ENCODE measurements around the gene ZNF74.
A peak's percentile ranks its signal among the peaks of the same experiment; 100 is the strongest.

Gene ZNF74

DNA sequence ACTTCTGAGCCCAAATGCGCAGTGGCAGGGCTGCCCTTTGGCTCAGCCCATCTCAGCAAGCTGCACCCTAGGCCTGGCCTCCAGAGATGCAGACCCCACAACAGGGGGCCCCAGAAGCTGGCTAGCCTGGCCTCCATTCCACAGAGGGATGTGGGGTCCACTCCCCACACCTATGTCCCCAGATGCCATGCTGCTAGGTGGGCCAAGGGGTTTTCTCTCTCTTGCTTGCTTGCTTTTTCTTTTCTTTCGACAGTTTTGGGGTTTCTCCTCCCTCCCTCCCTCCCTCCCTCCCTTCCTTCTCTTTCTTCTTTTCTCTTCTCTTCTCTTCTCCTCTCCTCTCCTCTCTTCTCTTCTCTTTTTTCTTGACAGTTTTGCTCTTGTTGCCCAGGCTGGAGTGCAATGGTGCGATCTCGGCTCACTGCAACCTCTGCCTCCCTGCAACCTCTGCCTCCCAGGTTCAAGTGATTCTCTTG is 34.0 kb downstream of the ZNF74 start:
- DNase-seq (ENCODE audit: low read depth, low spot score) = no peak
- H3K4me3 ChIP-seq (ENCODE audit: low read length) = no peak overlapping the region

DNA sequence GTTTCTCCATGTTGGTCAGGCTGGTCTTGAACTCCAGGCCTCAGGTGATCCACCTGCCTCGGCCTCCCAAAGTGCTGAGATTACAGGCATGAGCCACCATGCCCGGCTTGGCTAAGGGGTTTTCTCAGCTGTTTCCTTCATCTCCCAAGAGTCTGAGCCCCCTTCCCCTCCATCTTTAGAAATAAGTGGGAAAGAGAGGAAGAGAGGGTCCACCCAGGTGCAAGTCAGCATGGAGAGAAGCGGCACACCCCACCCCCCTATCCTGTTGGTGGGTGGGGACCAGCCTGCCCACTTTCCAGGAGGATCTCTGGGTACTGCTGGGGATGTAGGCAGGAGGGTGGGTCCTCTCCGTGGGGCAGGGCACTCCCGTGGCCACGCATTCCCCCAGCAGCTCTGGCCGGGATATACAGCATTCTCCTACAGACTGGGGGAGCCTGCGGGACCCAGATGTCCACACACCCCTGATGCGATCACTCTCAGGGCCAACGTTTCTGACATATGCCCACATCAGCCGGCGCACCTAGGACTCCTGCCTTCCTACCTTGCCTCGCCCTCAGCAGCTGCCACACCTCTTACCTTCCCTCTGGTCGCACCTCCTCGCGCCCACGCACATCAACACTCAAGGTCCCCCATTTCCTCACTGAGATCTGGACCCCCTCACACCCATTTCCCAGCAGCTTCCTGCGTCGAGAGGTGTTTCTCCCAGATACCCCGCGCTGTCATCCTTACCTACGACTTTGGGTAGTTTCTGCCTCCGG is 34.7 kb downstream of the ZNF74 start:
- DNase-seq (ENCODE audit: low read depth, low spot score) = no peak
- peak overlapping the region; percentile 56 for H3K4me3 ChIP-seq (ENCODE audit: low read length)

DNA sequence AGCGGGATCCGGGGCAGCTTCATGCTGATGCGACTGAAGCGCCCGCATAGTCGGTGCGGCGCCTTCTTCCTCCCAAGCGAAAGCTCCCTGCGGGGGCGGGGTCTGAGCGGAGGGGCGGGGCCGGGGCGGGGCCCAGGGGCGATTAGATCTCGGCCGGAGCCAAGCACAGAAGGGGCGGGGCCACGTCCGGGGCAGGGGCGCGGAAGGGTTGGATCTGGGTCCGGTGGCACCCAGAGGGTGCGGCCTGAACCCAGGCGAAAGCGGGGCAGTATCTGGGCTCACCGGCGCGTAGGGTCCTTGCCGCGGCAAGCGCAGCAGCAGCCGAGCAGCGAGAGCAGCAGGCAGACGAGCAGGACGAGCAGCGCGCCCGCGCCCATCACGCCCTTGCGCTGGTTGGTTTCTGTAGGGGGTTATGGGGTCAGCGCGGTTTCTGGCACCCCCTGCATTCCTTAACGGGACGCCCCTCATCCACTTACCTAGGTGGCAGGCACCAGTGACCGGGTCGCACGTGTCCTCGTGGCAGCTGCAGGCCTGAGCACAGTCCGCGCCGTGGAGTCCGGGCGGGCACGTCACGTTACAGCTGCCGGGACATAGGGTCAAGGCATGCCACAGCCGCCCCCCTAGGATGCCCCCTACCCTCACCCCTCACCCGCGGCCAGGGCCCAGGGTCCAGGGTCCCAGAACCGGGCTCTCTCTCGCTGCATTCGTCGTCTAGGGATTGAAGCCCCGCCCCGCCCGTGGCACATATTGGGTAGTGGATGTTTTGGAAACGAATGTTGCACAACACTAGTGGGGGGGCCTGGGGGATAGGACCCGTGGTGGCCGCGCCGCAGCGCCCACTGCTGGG is 35.5 kb downstream of the ZNF74 start:
- H3K4me3 ChIP-seq (ENCODE audit: low read length) = peak overlapping the region; percentile 56
- DNase-seq (ENCODE audit: low read depth, low spot score) = peak; percentile 44

DNA sequence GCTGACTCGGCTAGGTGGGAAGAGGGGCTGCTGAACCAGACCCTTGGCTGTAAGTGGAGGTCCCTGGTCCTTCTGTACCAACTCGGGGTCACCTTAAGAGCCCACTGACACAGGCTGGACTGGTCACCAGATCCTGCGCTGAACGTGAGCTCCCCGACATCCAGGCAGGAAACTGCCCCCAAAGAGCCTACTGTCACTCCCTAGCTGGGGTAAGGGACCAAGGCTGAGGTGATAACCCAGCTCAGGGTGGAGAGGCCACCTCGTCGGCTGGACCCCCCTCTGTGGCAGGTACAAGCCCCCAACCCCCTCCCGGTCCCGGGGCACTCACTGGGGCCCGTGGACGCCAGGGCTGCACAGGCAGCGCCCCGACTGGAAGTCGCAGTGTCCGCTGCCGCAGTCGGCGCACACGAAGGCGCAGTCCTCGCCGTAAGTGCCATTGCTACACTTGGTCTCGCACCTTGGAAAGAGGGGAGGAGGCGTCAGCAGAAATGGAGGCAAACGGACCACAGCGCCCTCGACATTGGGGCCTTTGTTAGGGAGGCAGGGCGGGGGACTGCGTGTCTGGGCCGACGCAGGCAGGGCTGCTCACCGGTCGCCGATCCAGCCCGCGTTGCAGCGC is 36.3 kb downstream of the ZNF74 start:
- H3K4me3 ChIP-seq (ENCODE audit: low read length) = no peak overlapping the region
- no peak for DNase-seq (ENCODE audit: low read depth, low spot score)

DNA sequence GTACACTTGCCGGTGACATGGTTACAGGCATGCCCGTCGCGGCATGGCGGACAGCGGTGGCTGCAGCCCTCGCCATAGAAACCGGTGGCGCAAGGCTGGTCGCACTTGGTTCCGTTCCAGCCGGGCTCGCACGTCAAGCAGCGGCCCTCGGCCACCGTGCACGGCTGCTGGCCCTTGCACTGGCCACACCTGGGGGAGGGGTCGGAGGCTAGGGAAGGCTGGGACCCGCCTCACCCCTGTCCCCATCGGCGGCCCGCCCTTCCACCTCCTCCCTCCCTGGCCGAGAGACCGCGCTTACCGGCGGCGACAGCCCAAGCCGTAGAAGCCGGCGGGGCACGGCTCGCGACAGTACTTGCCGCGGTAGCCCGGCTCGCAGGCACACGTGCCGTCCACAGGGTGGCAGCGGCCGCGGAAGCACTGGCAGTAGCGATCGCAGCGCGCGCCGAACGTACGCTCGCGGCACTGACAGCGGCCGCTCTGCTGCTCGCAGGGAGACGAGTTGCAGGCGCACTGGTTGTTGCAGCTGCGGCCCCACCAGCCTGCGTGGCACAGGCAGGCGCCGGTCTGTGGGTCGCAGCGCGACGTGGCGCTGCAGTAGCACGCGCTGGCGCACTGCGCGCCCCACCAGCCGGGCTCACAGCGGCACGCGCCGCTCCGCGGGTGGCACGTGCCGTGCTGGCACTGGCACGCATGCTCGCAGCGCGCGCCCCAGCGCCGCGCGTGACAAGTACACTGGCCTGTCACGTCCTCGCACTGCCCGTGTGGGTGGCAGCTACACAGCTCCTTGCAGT is 37.0 kb downstream of the ZNF74 start:
- DNase-seq (ENCODE audit: low read depth, low spot score) = peak; percentile 35

DNA sequence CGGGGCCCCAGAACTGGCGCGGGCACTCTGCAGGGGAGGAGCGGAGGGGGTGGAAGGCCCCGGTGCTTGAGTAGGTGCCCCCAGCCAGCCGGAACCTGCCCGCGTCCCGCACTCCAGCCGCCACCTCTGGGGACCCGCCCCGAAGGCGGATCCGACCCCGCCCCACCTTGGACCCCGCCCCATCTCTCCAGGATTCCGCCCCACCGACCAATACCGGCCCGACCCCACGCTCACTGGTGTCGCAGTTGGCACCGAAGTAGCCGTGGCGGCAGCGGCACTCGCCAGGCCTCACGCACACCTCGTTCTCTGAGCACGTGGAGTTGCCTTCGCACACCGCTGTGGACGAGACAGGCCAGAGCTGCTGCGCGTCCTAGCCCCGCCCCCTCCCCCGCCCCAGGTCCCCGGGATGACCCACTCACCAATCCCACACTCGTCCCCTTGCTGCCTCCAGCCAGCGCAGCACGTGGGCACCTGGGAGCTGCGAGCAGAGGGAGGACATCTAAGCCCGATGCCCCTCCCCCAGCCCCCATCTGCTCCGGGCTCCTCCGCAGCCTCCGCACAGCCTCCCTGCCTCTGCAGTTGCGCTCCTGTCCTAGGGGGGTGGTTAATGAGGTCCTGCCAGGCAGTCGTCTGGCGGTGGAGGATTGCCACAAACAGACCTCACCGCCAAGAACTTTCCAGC is 37.7 kb downstream of the ZNF74 start:
- H3K4me3 ChIP-seq (ENCODE audit: low read length) = no peak overlapping the region
- no peak for DNase-seq (ENCODE audit: low read depth, low spot score)

More for the DNA sequence above, 37.0 kb downstream of the ZNF74 start:
- peak overlapping the region; percentile 15; the same call in 1 of the 2 replicates for H3K4me3 ChIP-seq (ENCODE audit: low read length)

DNA sequence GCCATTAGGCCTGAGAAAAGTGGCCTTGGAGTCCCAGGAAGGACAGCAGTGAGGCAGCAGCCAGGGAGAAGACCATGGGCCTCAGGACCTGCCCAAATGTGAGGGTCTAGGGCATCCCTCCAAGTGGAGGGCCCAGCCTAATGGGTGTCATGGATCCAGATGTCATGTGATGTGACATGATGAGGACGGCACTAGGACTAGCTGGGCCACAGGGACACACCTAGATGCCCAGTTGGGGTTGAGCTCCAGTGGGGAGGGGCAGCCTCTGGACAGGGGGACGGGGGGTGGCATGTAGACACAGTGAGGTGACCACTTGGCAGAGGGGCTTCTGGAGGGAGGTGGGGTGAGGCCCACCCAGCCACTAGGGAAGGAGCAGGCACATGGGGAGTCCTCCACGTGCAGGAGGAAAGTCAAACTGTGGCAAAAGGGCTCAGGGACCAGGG is 38.3 kb downstream of the ZNF74 start:
- H3K4me3 ChIP-seq (ENCODE audit: low read length) = no peak overlapping the region
- DNase-seq (ENCODE audit: low read depth, low spot score) = no peak

DNA sequence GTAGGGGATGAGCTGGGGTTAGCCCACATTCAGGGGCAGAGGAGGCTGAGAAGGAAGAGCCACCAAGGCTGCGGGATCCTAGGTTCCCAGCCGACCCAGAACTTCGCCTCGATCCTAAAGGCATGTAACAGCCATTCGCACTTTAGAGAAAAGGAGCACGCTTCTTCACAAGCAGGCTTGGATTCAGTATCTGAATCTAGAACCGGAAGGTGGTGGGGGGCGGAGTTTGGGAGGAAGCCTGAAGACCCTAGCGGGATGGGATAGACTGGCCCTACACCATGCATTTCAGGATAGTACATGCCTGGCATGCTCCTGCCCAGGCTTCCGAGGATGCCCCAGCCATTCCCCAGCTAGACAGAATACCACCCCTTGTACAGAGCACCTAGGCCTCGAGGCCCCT is 39.2 kb downstream of the ZNF74 start:
- no peak overlapping the region for H3K4me3 ChIP-seq (ENCODE audit: low read length)
- DNase-seq (ENCODE audit: low read depth, low spot score) = no peak

DNA sequence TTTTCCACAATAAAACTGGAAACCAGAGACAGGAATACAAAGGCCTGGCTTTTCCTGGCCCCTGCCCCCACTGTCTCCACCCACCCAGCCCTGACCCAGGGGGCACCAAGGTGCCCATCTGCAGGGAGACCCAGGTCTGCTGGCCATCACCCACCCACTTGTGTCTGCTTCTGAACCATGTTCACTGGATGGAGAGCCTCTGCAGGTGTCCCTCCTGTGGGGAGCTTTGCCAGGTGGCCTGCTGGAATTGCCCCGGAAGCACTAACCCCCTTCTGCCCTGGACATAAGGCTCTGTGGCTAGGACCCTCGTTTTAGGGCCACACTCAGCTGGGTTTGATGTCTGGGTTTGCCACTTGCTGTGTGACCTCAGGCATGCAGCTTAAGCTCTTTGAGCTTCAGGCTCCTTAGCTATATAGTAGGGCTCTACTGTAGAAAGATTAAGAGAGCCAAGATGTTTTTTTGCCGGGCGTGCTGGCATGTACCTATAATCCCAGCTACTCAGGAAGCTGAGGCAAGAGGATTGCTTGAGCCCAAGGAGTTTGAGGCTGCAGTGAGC is 39.8 kb downstream of the ZNF74 start:
- DNase-seq (ENCODE audit: low read depth, low spot score) = no peak

DNA sequence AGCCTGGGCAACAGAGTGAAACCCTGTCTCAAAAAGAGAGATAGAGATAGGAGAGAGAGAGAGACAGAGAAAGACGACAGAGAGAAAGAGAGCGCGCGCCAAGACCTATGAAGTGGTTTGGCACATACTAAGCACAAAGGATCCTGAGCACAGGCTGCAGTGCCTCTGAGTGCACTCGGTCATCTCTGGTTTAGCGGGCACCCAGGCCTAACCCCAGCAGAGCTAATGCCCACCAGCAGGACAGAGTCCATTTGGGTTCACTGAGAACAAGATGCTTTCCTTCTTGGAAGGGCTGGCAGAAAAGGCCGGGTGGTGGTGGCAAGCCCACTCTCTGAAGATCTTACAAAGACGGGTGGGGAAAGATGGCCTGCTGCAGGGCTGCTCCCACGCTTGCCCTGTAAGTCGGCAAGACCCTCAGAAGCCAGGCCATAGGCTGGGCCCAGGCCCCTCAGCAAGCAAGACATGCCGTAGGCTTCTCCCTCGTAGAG is 40.4 kb downstream of the ZNF74 start:
- no peak for DNase-seq (ENCODE audit: low read depth, low spot score)
- no peak overlapping the region for H3K4me3 ChIP-seq (ENCODE audit: low read length)

More for the DNA sequence above, 39.8 kb downstream of the ZNF74 start:
- no peak overlapping the region for H3K4me3 ChIP-seq (ENCODE audit: low read length)

DNA sequence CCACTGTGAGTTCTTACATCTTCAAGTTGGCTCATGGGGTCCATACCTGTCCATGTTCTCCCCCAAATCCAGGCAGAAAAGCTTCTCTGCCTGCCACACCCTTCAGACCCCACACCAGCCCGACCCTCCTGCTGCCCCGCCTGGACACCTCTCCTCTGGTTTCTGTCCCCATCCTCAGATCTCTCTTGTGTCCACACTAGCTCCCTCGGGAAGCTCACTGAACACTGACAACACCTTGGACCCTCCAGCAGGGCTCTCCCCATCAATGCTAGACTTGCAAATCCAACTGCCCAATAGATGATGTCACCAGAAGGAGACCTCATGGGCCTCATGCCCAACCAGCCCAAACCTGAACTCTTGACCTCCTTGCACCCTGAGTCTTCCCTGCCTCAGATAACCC is 40.8 kb downstream of the ZNF74 start:
- no peak overlapping the region for H3K4me3 ChIP-seq (ENCODE audit: low read length)
- DNase-seq (ENCODE audit: low read depth, low spot score) = no peak

DNA sequence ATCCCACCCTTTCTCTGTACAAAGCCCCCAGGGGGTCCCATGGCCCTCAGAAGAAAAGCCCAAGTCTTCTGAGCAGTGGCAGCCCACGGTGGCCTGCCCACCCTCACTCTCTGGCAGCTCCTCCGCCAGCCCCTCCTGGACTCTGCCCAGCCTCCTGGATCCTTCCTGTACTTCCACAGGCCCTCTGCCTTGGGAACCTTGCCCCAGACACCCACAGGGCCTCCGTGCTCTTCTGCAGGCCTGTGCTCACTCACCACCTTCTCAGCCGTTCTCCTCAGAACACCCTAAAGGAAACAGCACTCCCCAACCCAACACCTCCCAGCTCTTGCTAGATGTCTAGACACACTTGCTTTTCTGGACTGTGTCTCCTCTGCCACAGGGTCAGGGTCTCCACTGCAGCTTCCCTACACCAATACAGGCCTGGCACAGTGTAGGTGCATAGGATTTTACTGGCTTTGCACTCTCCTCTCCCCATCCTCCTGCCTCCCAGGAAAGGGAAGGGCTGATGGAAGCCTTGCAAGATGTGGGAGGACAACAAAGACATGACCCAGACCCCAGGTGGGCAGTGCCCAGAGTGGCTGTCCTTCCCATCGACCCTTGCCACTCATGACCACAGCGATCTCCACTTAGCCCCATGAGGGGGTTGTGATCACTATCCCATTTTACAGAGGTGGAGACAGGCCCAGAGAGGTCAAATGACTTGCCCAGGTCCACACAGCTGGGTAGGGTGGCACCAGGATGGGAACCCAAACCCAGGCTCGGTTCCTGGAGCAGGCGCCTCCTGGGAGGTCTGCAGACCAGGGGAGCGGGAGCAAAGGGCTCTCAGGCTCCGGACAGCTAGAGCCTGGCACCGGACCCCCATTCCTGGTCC is 41.7 kb downstream of the ZNF74 start:
- DNase-seq (ENCODE audit: low read depth, low spot score) = no peak
- H3K4me3 ChIP-seq (ENCODE audit: low read length) = no peak overlapping the region

DNA sequence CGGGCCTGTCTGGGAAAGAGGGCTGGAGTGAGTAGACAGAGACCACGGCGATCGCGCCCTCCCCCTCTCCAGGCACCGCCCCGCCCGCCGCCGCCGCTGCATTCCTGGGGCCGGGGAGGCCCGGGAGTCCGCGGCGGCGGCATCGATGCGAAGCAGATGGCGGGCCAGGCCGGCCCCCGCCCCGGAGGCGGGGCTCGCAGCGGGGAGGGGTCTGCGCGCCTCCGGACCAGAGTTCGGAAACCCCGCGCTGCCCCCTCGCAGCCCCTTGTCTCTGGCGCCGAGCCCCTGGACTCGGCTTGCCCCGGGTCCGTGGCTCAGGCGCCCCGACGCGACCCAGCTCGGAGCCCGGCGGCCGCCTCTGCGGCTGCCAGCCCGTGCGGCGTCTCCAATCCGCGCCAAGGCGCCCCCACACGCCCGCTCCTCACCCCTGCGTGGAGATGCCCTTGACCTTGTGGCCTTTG is 42.4 kb downstream of the ZNF74 start:
- DNase-seq (ENCODE audit: low read depth, low spot score) = no peak
- H3K4me3 ChIP-seq (ENCODE audit: low read length) = no peak overlapping the region; the same call in 1 of the 2 replicates

DNA sequence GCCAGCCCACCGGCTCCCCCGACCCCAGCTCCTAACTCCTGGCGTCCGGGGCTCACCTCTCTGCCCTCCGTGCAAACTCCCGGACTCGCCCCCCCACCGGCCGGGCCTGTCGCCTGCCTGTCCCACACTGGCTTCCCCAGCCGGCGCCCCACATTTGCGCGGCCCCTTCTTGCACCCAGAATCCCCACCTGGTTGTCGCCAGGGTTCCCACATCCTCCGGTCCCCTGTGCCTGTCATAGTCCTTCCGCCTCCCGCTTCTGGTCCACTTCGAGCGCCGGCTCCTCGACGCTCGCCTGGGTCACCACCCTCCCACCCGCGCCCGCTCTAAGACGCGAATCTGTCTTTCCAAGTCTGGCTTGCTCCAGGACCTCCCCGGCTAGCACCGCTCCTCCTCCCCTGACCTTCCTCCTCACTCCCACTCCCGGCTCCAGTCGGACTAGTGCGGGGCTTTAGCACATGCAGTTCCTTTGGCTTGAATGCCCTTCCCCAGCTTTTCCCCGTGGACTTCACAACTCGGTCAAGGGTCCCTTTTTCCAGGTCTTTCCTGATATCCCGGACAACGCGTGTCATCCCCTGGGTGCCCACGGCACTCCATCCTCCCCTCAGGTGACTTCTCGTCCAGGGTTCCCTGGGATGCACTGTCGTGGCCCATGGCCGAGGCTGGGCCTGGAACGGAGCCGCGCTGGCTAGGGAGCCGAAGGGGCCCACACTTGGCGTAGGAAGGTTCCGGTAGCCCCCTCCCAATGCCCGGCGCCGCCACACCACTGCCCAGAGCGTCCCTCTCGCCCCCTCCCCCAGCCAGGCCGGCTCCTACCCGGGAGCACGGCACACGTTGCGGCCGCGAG is 43.0 kb downstream of the ZNF74 start:
- DNase-seq (ENCODE audit: low read depth, low spot score) = no peak
- no peak overlapping the region; the same call in 1 of the 2 replicates for H3K4me3 ChIP-seq (ENCODE audit: low read length)

DNA sequence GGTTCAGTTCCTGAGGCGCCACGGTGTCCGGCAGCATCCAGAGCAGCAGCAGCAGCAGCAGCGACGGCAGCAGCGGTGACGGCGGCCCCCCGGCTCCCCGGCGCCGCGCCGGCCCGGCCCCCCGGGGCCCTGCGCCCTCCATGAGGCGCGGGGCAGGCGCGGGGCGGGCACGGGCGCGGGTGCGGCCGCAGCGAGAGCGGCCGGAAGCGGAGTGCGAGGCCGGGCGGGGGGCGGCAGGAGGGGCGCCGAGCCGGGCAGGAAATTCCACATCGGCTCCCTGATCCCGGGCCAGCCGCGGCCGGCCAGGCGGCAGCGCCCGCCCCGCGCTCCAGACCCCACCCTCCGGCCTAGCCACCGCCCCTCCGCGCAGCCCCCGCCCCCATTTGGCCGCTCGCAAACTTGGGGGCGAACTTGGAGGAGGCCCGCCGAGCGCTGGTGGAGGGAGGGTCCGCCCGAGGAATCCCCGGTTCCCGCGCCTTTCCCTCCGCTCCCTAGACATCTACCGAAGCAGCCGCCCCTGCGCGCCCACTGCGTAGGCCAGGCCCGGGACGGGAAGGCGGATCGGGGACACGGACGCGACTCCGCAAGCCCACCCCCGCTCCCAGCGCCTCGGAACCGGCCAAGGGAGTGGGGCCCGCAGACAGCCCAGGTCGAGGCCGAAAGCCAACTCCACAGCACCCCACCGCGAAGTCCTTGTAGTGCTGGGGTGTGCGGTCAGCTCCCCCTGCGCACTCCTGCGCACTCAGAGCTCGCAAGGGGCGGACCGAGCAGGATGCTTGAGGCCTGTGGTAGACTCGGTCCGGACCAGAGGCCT is 43.9 kb downstream of the ZNF74 start, which contains the start of gene SCARF2:
TSS of gene SCARF2 (minus strand) at position 213 of the 814 bp plus-strand sequence. CDS start at position 142, 71 bp downstream.
- DNase-seq (ENCODE audit: low read depth, low spot score) = no peak
- no peak within 1 kb of the TSS; the same call in 1 of the 2 replicates for H3K4me3 ChIP-seq (ENCODE audit: low read length)
